DMS 273 (cell line): Measurements from ENCODE around the gene ZPR1.
A peak's percentile ranks its signal among the peaks of the same experiment; 100 is the strongest.
"Not testable (repeated sequence)": the region's sequence is repeated elsewhere in the genome, so short reads cannot be mapped to it uniquely, and the experiment has no call there.

Experiments used
- DNase-seq: peaks from one replicate; lab custom pipeline; 2025; ENCODE audit not compliant: unreplicated experiment; lab: John Stamatoyannopoulos, UW

ZPR1 gene

GRCh38 chr11:116787786-116788486, at the start of gene ZPR1:
ZPR1 (minus strand) TSS chr11:116788023; CDS start chr11:116787990, 33 bp downstream.
- peak; percentile 72 for DNase-seq

GRCh38 chr11:116836632-116836991, 48.8 kb upstream of the ZPR1 start:
- no peak for DNase-seq

DNA sequence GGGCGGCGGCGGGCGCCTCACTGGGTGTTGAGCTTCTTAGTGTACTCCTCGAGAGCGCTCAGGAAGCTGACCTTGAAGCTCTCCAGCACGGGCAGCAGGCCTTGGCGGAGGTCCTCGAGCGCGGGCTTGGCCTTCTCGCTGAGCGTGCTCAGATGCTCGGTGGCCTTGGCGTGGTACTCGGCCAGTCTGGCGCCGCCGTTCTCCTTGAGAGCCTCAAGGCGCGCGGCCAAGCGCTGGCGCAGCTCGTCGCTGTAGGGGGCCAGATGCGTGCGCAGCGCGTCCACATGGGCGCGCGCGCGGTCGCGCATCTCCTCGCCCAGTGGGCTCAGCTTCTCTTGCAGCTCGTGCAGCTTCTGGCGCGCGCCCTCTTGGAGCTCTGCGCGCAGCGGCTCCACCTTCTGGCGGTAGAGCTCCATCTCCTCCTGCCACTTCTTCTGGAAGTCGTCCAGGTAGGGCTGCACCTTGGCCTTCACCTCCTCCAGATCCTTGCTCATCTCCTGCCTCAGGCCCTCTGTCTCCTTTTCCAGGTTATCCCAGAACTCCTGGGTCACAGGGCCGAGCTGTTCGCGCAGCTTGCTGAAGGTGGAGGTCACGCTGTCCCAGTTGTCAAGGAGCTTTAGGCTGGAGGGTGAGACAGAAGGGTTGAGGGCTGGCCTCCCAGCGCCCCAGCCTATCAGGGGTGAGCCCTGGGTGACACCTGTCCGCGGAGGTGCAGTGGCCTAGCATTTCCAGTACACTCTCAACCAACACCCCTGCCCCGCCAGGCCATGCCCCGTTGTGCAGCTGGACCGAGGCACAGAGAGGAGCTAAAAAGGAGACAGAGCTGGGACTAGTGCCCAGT, 48.2 kb upstream of the ZPR1 start:
- peak; percentile 96 for DNase-seq

- DNase-seq = no peak
Measured at GRCh38 chr11:116835042-116835772, 47.4 kb upstream of the ZPR1 start.

DNA sequence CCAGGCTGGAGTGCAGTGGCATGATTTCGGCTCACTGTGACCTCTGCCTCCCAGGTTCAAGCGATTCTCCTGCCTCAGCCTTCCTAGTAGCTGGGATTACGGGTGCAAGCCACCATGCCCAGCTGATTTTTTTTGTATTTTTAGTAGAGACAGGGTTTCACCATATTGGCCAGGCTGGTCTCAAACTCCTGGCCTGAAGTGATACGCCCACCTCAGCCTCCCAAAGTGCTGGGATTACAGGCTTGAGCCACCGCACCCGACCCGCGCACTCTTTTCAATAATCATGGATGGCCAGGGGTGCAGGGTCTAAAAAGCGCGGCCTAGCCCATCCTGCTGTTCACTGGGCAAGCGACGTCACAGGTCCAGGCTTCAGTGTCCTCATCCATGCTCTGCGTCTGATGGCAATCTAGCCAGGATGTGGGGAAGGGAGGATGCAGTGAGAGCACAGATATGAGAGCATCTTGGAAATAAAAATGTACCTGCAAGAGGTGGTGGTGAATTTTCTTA, 46.8 kb upstream of the ZPR1 start:
- not testable (repeated sequence) for DNase-seq

GRCh38 chr11:116833816-116834534, 46.2 kb upstream of the ZPR1 start:
- no peak for DNase-seq

GRCh38 chr11:116833491-116833815, 45.6 kb upstream of the ZPR1 start:
- no peak for DNase-seq

DNA sequence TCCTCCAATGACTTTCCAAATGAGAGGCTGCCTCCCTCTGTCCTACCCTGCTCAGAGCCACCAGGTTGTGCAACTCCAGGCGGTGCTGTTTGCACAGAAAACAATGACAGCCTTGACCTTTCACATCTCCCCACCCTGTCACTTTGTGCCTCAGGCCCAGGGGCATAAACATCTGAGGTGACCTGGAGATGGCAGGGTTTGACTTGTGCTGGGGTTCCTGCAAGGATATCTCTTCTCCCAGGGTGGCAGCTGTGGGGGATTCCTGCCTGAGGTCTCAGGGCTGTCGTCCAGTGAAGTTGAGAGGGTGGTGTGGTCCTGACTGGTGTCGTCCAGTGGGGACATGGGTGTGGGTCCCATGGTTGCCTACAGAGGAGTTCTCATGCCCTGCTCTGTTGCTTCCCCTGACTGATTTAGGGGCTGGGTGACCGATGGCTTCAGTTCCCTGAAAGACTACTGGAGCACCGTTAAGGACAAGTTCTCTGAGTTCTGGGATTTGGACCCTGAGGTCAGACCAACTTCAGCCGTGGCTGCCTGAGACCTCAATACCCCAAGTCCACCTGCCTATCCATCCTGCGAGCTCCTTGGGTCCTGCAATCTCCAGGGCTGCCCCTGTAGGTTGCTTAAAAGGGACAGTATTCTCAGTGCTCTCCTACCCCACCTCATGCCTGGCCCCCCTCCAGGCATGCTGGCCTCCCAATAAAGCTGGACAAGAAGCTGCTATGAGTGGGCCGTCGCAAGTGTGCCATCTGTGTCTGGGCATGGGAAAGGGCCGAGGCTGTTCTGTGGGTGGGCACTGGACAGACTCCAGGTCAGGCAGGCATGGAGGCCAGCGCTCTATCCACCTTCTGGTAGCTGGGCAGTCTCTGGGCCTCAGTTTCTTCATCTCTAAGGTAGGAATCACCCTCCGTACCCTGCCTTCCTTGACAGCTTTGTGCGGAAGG, 44.8 kb upstream of the ZPR1 start:
- DNase-seq = no peak

- no peak for DNase-seq
Measured at GRCh38 chr11:116831790-116832349, 44.0 kb upstream of the ZPR1 start.

GRCh38 chr11:116830184-116830912, 42.5 kb upstream of the ZPR1 start:
- DNase-seq = no peak

GRCh38 chr11:116829525-116830183, 41.8 kb upstream of the ZPR1 start, which contains the start of gene APOC3:
APOC3 (plus strand) TSS chr11:116829907; CDS start chr11:116830583, 676 bp downstream.
- DNase-seq = no peak

DNA sequence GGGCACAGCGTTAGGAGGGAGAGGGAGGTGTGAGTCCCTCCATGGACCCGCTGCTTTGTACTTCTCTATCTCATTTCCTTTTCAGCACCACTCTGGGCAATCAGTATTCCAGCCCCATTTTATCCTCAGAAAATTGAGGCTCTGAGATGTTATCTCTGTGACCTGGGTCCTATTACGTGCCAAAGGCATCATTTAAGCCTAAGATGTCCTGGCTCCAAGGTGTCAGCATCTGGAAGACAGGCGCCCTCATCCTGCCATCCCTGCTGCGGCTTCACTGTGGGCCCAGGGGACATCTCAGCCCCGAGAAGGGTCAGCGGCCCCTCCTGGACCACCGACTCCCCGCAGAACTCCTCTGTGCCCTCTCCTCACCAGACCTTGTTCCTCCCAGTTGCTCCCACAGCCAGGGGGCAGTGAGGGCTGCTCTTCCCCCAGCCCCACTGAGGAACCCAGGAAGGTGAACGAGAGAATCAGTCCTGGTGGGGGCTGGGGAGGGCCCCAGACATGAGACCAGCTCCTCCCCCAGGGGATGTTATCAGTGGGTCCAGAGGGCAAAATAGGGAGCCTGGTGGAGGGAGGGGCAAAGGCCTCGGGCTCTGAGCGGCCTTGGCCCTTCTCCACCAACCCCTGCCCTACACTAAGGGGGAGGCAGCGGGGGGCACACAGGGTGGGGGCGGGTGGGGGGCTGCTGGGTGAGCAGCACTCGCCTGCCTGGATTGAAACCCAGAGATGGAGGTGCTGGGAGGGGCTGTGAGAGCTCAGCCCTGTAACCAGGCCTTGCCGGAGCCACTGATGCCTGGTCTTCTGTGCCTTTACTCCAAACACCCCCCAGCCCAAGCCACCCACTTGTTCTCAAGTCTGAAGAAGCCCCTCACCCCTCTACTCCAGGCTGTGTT, 41.1 kb upstream of the ZPR1 start:
- no peak for DNase-seq

- no peak for DNase-seq
Measured at GRCh38 chr11:116827461-116827860, 39.6 kb upstream of the ZPR1 start.

GRCh38 chr11:116826751-116827431, 39.1 kb upstream of the ZPR1 start:
- DNase-seq = no peak

- DNase-seq = no peak
Measured at GRCh38 chr11:116825854-116826750, 38.3 kb upstream of the ZPR1 start.

DNA sequence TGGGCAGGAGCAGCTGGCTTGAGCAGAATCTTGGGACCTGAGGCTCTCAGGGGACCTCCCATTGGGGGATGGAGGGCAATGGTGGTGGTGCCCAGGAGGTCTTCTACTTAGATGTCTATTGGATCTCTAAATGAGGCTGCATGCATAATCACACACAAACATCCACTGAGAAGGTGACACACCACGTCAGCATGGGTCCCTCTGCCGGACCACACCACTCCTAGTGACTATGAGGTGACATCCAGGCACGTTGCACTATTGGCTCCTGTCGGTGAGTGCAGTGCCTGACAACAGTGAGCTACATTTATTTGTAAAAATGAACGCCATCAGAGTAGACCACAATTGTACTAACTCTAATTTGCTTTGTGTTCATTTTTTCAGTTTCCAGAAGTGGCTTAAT, 37.6 kb upstream of the ZPR1 start:
- DNase-seq = no peak
